SH-SY5Y (cell line): Measurements from ENCODE around the gene MPI.

Experiments used
- GATA2 ChIP-seq: IDR thresholded peaks from 2 replicates; pipeline ENCODE4 v1.6.1; 2011; ENCODE audit warnings: mild to moderate bottlenecking, low read depth, low read length
- GATA3 ChIP-seq: IDR thresholded peaks from 2 replicates; pipeline ENCODE4 v1.6.1; 2011; ENCODE audit warnings: low read depth, mild to moderate bottlenecking, low read length, moderate library complexity

GRCh38 chr15:74878273-74878672 is 11.6 kb upstream of the MPI start:
- no peak for TF ChIP-seq GATA2
- TF ChIP-seq GATA3 = no peak
